PC-9 (cell line): ENCODE data around the gene AZU1. TPM values are rescaled to one million over a fixed set of nuclear protein-coding genes. Genes with fewer than 3 reads are reported as not detected.
"Not testable (repeated sequence)": the region's sequence is repeated elsewhere in the genome, so short reads cannot be mapped to it uniquely, and the experiment has no call there.

Experiments
- BruUV-seq: library from RNA; stranded (reverse); fragments of 400-500 nt; replicated peaks from 2 replicates; lab custom pipeline; 2021; lab: Mats Ljungman, UMichigan
- CTCF ChIA-PET: fragments of 300-600 bp; sonication (Branson Sonifier 250); formaldehyde crosslinking; loops from one replicate; lab custom pipeline; 2022; ENCODE audit warnings: antibody characterized with exemption; lab: Charles Lee
- POLR2A ChIA-PET: fragments of 300-600 bp; sonication (Branson Sonifier 250); formaldehyde crosslinking; loops from one replicate; lab custom pipeline; 2022; ENCODE audit warnings: antibody characterized with exemption; ENCODE audit not compliant: unreplicated experiment; lab: Charles Lee
- DNase-seq, 2 experiments: peaks; one replicate each; pipeline versions ENCODE4 v3.0.0 to v3.0.0-alpha.2; 2015 to 2022; ENCODE audit warnings: mixed read lengths in 1 of 2
- H2AFZ ChIP-seq: fragments of 200-600 bp; sonication (generic); 2 replicates; pipeline ENCODE4 v1.8.1; 2017; ENCODE audit warnings: antibody characterized with exemption
- H3F3A ChIP-seq: fragments of 200-600 bp; sonication (generic); 2 replicates; pipeline ENCODE4 v1.8.1; 2017; ENCODE audit warnings: antibody characterized with exemption, mild to moderate bottlenecking, low read depth; ENCODE audit not compliant: insufficient read depth
- H3K27ac ChIP-seq: fragments of 200-600 bp; sonication (generic); 2 replicates; pipeline ENCODE4 v1.6.1; 2016; ENCODE audit warnings: mixed run types
- H3K27me3 ChIP-seq: fragments of 200-600 bp; sonication (generic); 2 replicates; pipeline ENCODE4 v1.6.1; 2016; ENCODE audit warnings: low read depth, mixed run types; ENCODE audit not compliant: insufficient read depth
- H3K36me3 ChIP-seq: fragments of 200-600 bp; sonication (generic); 2 replicates; pipeline ENCODE4 v1.6.1; 2016; ENCODE audit warnings: low read depth, mixed run types
- H3K4me1 ChIP-seq: fragments of 200-600 bp; sonication (generic); replicated peaks from 2 replicates; pipeline ENCODE4 v1.6.1; 2016; ENCODE audit warnings: mixed run types; ENCODE audit not compliant: insufficient read depth
- H3K4me2 ChIP-seq: fragments of 200-600 bp; sonication (generic); 2 replicates; pipeline ENCODE4 v1.6.1; 2017; ENCODE audit warnings: mixed run types
- H3K4me3 ChIP-seq: fragments of 200-600 bp; sonication (generic); 2 replicates; pipeline ENCODE4 v1.6.1; 2016; ENCODE audit warnings: mixed run types
- H3K79me2 ChIP-seq: fragments of 200-600 bp; sonication (generic); 2 replicates; pipeline ENCODE4 v1.6.1; 2017; ENCODE audit warnings: low read depth, mixed run types
- H3K9me2 ChIP-seq: fragments of 200-600 bp; sonication (generic); 2 replicates; pipeline ENCODE4 v1.8.1; 2017; ENCODE audit warnings: mild to moderate bottlenecking; ENCODE audit not compliant: insufficient read depth
- H3K9me3 ChIP-seq: fragments of 200-600 bp; sonication (generic); 2 replicates; pipeline ENCODE4 v1.8.1; 2016; ENCODE audit warnings: low read depth; ENCODE audit not compliant: insufficient read depth
- H4K20me1 ChIP-seq: fragments of 200-600 bp; sonication (generic); 2 replicates; pipeline ENCODE4 v1.8.1; 2017; ENCODE audit not compliant: insufficient read depth
- EZH2 ChIP-seq: fragments of 200-600 bp; sonication (generic); IDR thresholded peaks from 2 replicates; pipeline ENCODE4 v1.8.0; 2017; ENCODE audit warnings: antibody characterized with exemption, low read depth
- intact Hi-C: fragments of 100-400 bp; cut with micrococcal nuclease; formaldehyde crosslinking; loops from one replicate; pipeline ENCODE4 v1.10.0; 2022; ENCODE audit not compliant: unreplicated experiment
- total RNA-seq: library from RNA; stranded (reverse); gene quantifications from 2 replicates; pipeline ENCODE4 v1.2.3, GENCODE V29; 2021
- TF ChIP-seq, protein P1 (sequence below): fragments of 200-600 bp; sonication (generic); conservative IDR thresholded peaks from 2 replicates; pipeline ENCODE4 v1.6.1; 2017; ENCODE audit warnings: mixed run types, antibody characterized with exemption, mild to moderate bottlenecking, moderate library complexity

Gene AZU1
- total RNA-seq, 1 experiment from 2014 or later: not detected

DNA sequence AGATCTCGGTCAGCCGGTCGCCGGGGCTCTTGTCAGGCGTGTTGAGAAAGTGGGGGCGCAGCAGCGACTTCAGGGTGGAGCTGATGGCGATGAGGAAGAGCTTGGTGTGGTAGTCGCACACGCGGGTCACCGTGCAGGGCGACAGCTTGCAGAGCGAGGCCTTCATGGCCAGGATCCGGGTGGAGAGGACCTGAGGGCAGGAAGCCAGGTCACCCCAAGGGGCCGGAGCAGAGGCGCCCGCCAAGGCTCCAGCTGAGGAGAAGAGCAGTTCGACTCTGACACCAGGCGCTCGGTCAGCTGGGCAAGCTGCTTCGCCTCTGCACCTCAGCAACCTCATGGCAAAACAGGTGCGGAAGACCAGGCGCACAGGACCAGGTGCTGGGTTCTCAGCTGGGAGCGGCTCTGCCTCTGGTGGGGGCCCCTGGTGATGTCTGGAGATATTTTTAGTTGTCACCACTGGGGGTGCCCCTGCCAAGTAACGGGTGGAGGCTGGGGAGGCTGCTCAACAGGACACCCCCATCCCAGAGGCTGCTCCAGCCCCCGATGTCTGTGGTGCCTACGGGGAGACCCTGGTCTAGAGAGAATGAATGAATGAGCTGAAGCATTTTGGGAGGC lies 47.7 kb downstream of the AZU1 start:
- DNase-seq: no peak
- Histone ChIP-seq H3K79me2 (no peaks in the 10 kb centered on the region), H3F3A (peaks cover 26% of the 10 kb centered on the region; the same call in 1 of the 2 replicates), H3K27me3 (no peaks in the 10 kb centered on the region), H4K20me1 (no peaks in the 10 kb centered on the region; the same call in 1 of the 2 replicates), H3K4me2 (no peak overlapping the region), H3K27ac (no peak overlapping the region), H3K4me3 (no peak overlapping the region), H3K36me3 (no peaks in the 10 kb centered on the region), H3K9me3 (no peaks in the 10 kb centered on the region), H3K4me1 (peaks cover 11% of the 10 kb centered on the region; the same call in 1 of the 2 replicates), H2AFZ (no peak overlapping the region), H3K9me2 (no peaks in the 10 kb centered on the region)
- no TSS peak for BruUV-seq
- TF ChIP-seq, protein P1, sequence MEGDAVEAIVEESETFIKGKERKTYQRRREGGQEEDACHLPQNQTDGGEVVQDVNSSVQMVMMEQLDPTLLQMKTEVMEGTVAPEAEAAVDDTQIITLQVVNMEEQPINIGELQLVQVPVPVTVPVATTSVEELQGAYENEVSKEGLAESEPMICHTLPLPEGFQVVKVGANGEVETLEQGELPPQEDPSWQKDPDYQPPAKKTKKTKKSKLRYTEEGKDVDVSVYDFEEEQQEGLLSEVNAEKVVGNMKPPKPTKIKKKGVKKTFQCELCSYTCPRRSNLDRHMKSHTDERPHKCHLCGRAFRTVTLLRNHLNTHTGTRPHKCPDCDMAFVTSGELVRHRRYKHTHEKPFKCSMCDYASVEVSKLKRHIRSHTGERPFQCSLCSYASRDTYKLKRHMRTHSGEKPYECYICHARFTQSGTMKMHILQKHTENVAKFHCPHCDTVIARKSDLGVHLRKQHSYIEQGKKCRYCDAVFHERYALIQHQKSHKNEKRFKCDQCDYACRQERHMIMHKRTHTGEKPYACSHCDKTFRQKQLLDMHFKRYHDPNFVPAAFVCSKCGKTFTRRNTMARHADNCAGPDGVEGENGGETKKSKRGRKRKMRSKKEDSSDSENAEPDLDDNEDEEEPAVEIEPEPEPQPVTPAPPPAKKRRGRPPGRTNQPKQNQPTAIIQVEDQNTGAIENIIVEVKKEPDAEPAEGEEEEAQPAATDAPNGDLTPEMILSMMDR: no peak
- TF ChIP-seq EZH2: no peak
- intact Hi-C loops: no loop called here
- CTCF ChIA-PET: interaction anchor here (0.6 kb wide), 1 partner anchor 103 kb away, joined by 5 read pairs; no protein-coding TSS in a partner anchor
- POLR2A ChIA-PET: interaction anchor here (0.6 kb wide), 1 partner anchor 46 kb away, joined by 3 read pairs; no protein-coding TSS in a partner anchor

DNA sequence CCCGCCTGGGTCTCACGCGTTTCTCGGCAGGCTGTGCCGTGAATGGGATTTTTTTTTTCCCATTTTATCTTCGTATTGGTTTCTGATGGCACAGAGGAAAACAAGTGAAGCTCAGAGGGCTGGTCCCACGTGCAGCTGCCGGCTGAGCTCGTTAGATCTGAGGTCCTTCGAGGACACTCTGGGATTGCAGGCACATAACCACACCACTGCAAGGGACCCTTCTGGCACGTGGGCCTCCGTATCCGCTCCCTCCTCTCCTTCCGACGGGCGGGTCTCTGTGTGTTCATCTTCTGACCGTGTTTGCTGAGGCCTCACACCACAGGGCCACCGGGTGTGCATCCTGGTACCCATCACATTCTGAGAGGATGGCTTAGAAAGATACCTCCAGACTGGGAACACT lies 48.5 kb downstream of the AZU1 start:
- TF ChIP-seq, protein P1: no peak
- no peak for TF ChIP-seq EZH2
- H3K27me3 ChIP-seq: no peaks in the 10 kb centered on the region
- H3K4me3 ChIP-seq: no peak overlapping the region
- H3F3A ChIP-seq: peaks cover 25% of the 10 kb centered on the region; the same call in 1 of the 2 replicates
- H3K4me1 ChIP-seq: peaks cover 9% of the 10 kb centered on the region; the same call in 1 of the 2 replicates
- H3K4me2 ChIP-seq: no peak overlapping the region
- POLR2A ChIA-PET: interaction anchor here (0.6 kb wide), 1 partner anchor 46 kb away, joined by 3 read pairs; no protein-coding TSS in a partner anchor
- H3K79me2 ChIP-seq: no peaks in the 10 kb centered on the region
- no peak for DNase-seq
- peaks cover 6% of the 10 kb centered on the region for H4K20me1 ChIP-seq
- no TSS peak for BruUV-seq
- intact Hi-C loops: no loop called here
- H3K36me3 ChIP-seq: no peaks in the 10 kb centered on the region
- CTCF ChIA-PET: no interaction called here
- no peak overlapping the region for H3K27ac ChIP-seq
- H2AFZ ChIP-seq: no peak overlapping the region
- H3K9me2 ChIP-seq: no peaks in the 10 kb centered on the region
- no peaks in the 10 kb centered on the region for H3K9me3 ChIP-seq

DNA sequence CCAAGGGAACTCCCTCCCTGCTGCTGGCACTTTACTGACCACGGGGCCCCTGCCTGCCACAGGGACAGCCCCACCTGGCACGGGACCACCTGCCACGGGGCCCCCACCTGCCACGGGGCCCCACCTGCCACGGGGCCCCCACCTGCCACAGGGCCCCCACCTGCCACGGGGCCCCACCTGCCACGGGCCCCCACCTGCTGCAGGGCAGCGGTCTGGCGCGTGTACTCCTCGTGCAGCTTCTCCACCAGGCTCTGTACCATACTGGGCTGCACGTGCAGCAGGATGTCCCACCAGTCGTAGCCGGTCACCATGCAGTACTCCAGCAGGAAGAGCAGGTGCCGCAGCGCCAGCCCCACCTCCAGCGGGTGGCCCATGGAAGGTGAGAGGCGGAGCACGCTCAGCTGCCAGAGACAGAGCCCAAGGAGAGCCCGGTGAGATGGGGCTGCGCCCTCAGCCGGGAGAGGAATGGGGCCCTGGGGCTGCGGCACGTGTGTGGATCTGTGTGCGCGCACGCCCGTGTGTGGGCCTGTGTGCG lies 49.2 kb downstream of the AZU1 start:
- no peaks in the 10 kb centered on the region for H3K79me2 ChIP-seq
- TF ChIP-seq, protein P1: no peak
- TF ChIP-seq EZH2: no peak
- no peak overlapping the region for H3K4me3 ChIP-seq
- H3K4me2 ChIP-seq: no peak overlapping the region
- H3K27me3 ChIP-seq: no peaks in the 10 kb centered on the region
- no TSS peak for BruUV-seq
- no peak overlapping the region for H3K27ac ChIP-seq
- H3K4me1 ChIP-seq: peaks cover 8% of the 10 kb centered on the region; the same call in 1 of the 2 replicates
- no peak overlapping the region for H2AFZ ChIP-seq
- intact Hi-C loops: no loop called here
- H3K9me3 ChIP-seq: no peaks in the 10 kb centered on the region
- H4K20me1 ChIP-seq: peaks cover 12% of the 10 kb centered on the region
- ChIA-PET POLR2A (no interaction called here), CTCF (interaction anchor here (0.8 kb wide), 1 partner anchor 84 kb away, joined by 4 read pairs; no protein-coding TSS in a partner anchor)
- peaks cover 19% of the 10 kb centered on the region; the same call in 1 of the 2 replicates for H3F3A ChIP-seq
- H3K9me2 ChIP-seq: no peaks in the 10 kb centered on the region
- no peak for DNase-seq
- no peaks in the 10 kb centered on the region for H3K36me3 ChIP-seq

DNA sequence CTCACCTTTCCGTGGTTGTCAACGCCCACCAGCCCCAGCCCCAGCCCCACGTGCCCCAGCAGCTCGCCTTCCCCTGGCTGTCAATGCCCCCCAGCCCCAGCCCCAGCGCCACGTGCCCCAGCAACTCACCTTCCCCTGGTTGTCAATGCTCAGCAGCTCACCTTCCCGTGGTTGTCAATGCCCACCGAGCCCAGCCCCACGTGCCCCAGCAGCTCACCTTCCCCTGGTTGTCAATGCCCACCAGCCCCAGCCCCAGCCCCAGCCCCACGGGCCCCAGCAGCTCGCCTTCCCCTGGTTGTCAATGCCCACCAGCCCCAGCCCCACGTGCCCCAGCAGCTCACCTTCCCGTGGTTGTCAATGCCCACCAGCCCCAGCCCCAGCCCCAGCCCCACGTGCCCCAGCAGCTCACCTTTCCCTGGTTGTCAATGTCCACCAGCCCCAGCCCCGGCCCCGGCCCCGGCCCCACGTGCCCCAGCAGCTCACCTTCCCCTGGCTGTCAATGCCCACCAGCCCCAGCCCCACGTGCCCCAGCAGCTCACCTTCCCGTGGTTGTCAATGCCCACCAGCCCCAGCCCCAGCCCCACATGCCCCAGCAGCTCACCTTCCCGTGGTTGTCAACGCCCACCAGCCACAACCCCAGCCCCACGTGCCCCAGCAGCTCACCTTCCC lies 50.5 kb downstream of the AZU1 start:
- H2AFZ ChIP-seq, H3K9me2 ChIP-seq, H3K27ac ChIP-seq, H3K4me3 ChIP-seq, DNase-seq, H3K79me2 ChIP-seq, H3K9me3 ChIP-seq, BruUV-seq, H3K4me2 ChIP-seq, intact Hi-C loops, H3K36me3 ChIP-seq, H3K4me1 ChIP-seq, H3K27me3 ChIP-seq: not testable (repeated sequence)
- ChIA-PET CTCF (interaction anchor here (0.6 kb wide), 1 partner anchor 206 kb away, joined by 3 read pairs; no protein-coding TSS in a partner anchor), POLR2A (interaction anchor here (0.6 kb wide), 1 partner anchor 28 kb away, joined by 12 read pairs; no protein-coding TSS in a partner anchor)
- peaks cover 12% of the 10 kb centered on the region; the same call in 1 of the 2 replicates for H3F3A ChIP-seq
- peaks cover 21% of the 10 kb centered on the region for H4K20me1 ChIP-seq
